ENCODE data around the gene PFKP.

PFKP gene

DNA sequence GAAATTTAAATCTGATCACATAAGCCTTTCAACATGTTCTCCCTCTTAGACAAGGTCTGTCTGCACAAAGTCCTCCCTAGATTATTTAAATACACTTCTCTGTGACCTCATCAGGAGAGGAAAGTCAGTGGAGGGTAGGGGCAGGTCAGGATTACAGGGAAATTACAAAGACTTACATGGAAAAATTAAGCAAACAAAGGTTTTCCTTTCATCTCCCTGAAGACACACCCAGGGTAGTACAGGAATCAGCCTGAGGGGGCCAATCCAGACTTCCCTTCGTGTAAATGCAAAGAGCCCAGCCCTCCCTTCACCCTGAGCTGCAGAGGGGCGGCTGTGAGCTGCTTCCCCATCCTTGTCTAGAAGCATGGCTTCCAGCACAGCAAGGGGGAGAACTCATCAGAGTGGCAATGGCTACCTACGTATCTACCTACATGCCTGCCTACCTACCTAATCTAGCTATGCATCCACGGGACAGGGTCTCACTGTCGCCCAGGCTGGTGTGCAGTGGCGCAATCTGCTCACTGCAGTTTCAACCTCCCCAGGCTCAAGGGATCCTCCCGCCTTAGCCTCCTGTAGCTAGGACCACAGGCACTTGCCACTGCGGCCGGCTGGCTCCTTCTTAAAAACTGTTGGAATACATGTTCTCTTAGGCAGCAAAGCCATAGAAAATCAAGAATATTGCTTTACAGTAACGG is 72.0 kb downstream of the PFKP start:
- no peak for DNase-seq (ENCODE audit: low read depth)
- no peak overlapping the region for H3K4me3 ChIP-seq (replicated peaks; ENCODE audit: low read depth, low read length)
- no peak for TF ChIP-seq CTCF (IDR thresholded peaks at IDR 0.05; ENCODE audit: low read length, missing control alignments)

DNA sequence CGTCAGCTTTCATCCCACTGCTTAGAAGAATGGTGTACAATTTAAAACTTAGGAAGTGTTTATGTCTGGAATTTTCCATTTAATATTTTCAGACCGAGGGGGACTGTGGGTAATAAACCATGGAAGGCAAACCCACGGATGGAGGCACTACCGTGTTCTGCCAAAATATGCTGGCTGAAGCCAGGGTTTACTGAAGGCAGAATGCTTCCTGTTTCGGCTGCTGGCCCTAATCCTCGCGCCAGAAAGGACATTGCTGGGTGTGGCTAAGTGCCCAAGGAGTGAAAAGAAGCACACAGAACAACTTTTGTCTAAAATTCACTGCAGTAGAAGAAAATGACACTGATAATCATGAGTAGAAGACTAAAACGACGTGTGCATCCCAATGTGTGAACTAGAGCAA is 72.9 kb downstream of the PFKP start:
- no peak for TF ChIP-seq CTCF (IDR thresholded peaks at IDR 0.05; ENCODE audit: low read length, missing control alignments)
- no peak overlapping the region for H3K4me3 ChIP-seq (replicated peaks; ENCODE audit: low read depth, low read length)
- DNase-seq (ENCODE audit: low read depth), result no peak

- no peak for TF ChIP-seq CTCF (IDR thresholded peaks at IDR 0.05; ENCODE audit: low read length, missing control alignments)
- no peak overlapping the region for H3K4me3 ChIP-seq (replicated peaks; ENCODE audit: low read depth, low read length)
- no peak for DNase-seq (ENCODE audit: low read depth)
Measured at GRCh38 chr10:3141351-3142005, 74.1 kb downstream of the PFKP start.

GRCh38 chr10:3142146-3142875 is 75.0 kb downstream of the PFKP start:
- no peak for TF ChIP-seq CTCF (IDR thresholded peaks at IDR 0.05; ENCODE audit: low read length, missing control alignments)
- no peak overlapping the region for H3K4me3 ChIP-seq (replicated peaks; ENCODE audit: low read depth, low read length)
- no peak for DNase-seq (ENCODE audit: low read depth)

GRCh38 chr10:3143366-3143765 is 76.0 kb downstream of the PFKP start:
- TF ChIP-seq CTCF (IDR thresholded peaks at IDR 0.05; ENCODE audit: low read length, missing control alignments), result no peak
- no peak for DNase-seq (ENCODE audit: low read depth)
- H3K4me3 ChIP-seq (replicated peaks; ENCODE audit: low read depth, low read length), result no peak overlapping the region

- TF ChIP-seq CTCF (IDR thresholded peaks at IDR 0.05; ENCODE audit: low read length, missing control alignments), result no peak
- no peak for DNase-seq (ENCODE audit: low read depth)
Measured at GRCh38 chr10:3143791-3144434, 76.6 kb downstream of the PFKP start.

More at GRCh38 chr10:3143791-3144434, 76.6 kb downstream of the PFKP start:
- H3K4me3 ChIP-seq (replicated peaks; ENCODE audit: low read depth, low read length), result no peak overlapping the region
